Activated naive CD8-positive, alpha-beta T cell treated with anti-CD3 and anti-CD28 coated beads, Interleukin-2, amount 50 U/mL, for 24 hours (primary cell): Measurements from ENCODE around the gene GRIK4.

Experiments used
- ATAC-seq: fragments of 150-1000 bp; cut with Tn5 transposase; one replicate; pipeline ENCODE4 v1.10.0; 2021
- DNase-seq: peaks from one replicate; pipeline ENCODE4 v3.0.0; 2021
- H3K27ac Mint-ChIP-seq: one replicate; pipeline ENCODE4 v1.8.0; 2021; ENCODE audit warnings: mild to moderate bottlenecking, mixed read lengths
- H3K27me3 Mint-ChIP-seq: one replicate; pipeline ENCODE4 v1.8.0; 2021; ENCODE audit warnings: mixed read lengths
- H3K36me3 Mint-ChIP-seq: one replicate; pipeline ENCODE4 v1.8.0; 2021; ENCODE audit warnings: low read depth, mixed read lengths
- H3K4me1 Mint-ChIP-seq: one replicate; pipeline ENCODE4 v1.8.0; 2021; ENCODE audit warnings: mixed read lengths
- H3K4me3 Mint-ChIP-seq: one replicate; pipeline ENCODE4 v1.8.0; 2021; ENCODE audit warnings: mild to moderate bottlenecking, moderate library complexity, mixed read lengths
- H3K9me3 Mint-ChIP-seq: one replicate; pipeline ENCODE4 v1.8.0; 2021; ENCODE audit warnings: mixed read lengths

GRIK4 gene

GRCh38 chr11:120907971-120908370 lies 396.4 kb downstream of the GRIK4 start:
- Mint-ChIP-seq H3K36me3 (no peaks in the 10 kb centered on the region), H3K27ac (no peak overlapping the region), H3K4me3 (no peak overlapping the region), H3K27me3 (peaks cover 12% of the 10 kb centered on the region), H3K4me1 (no peaks in the 10 kb centered on the region), H3K9me3 (no peaks in the 10 kb centered on the region)
- ATAC-seq = no peak
- no peak for DNase-seq

- DNase-seq = no peak
- H3K4me1 Mint-ChIP-seq = no peaks in the 10 kb centered on the region
- H3K9me3 Mint-ChIP-seq = no peaks in the 10 kb centered on the region
- H3K27me3 Mint-ChIP-seq = peaks cover 12% of the 10 kb centered on the region
- ATAC-seq = peak; percentile 31
- no peak overlapping the region for H3K27ac Mint-ChIP-seq
- H3K4me3 Mint-ChIP-seq = no peak overlapping the region
- no peaks in the 10 kb centered on the region for H3K36me3 Mint-ChIP-seq
Measured at GRCh38 chr11:120908461-120909181, 397.1 kb downstream of the GRIK4 start.

- ATAC-seq (no peak), DNase-seq (no peak)
- no peaks in the 10 kb centered on the region for H3K36me3 Mint-ChIP-seq
- H3K27me3 Mint-ChIP-seq = peaks cover 15% of the 10 kb centered on the region
- no peak overlapping the region for H3K27ac Mint-ChIP-seq
- H3K4me1 Mint-ChIP-seq = no peaks in the 10 kb centered on the region
- H3K4me3 Mint-ChIP-seq = no peak overlapping the region
- no peaks in the 10 kb centered on the region for H3K9me3 Mint-ChIP-seq
Measured at GRCh38 chr11:120909676-120910416, 398.3 kb downstream of the GRIK4 start.

- Mint-ChIP-seq H3K36me3 (no peaks in the 10 kb centered on the region), H3K9me3 (no peaks in the 10 kb centered on the region), H3K27me3 (peaks cover 15% of the 10 kb centered on the region), H3K4me1 (no peaks in the 10 kb centered on the region), H3K27ac (no peak overlapping the region), H3K4me3 (no peak overlapping the region)
- ATAC-seq = no peak
- DNase-seq = no peak
Measured at GRCh38 chr11:120911943-120912342, 400.4 kb downstream of the GRIK4 start.

- H3K27me3 Mint-ChIP-seq = peaks cover 14% of the 10 kb centered on the region
- H3K4me1 Mint-ChIP-seq = no peaks in the 10 kb centered on the region
- H3K27ac Mint-ChIP-seq = no peak overlapping the region
- no peaks in the 10 kb centered on the region for H3K9me3 Mint-ChIP-seq
- H3K36me3 Mint-ChIP-seq = no peaks in the 10 kb centered on the region
- ATAC-seq (no peak), DNase-seq (no peak)
- no peak overlapping the region for H3K4me3 Mint-ChIP-seq
Measured at GRCh38 chr11:120912504-120912903, 401.0 kb downstream of the GRIK4 start.

GRCh38 chr11:120912915-120913314 lies 401.4 kb downstream of the GRIK4 start:
- H3K27me3 Mint-ChIP-seq = peaks cover 12% of the 10 kb centered on the region
- no peaks in the 10 kb centered on the region for H3K4me1 Mint-ChIP-seq
- no peak overlapping the region for H3K4me3 Mint-ChIP-seq
- no peaks in the 10 kb centered on the region for H3K9me3 Mint-ChIP-seq
- no peak overlapping the region for H3K27ac Mint-ChIP-seq
- DNase-seq = no peak
- no peak for ATAC-seq
- no peaks in the 10 kb centered on the region for H3K36me3 Mint-ChIP-seq

GRCh38 chr11:120914021-120914420 lies 402.5 kb downstream of the GRIK4 start:
- Mint-ChIP-seq H3K4me1 (no peaks in the 10 kb centered on the region), H3K9me3 (no peaks in the 10 kb centered on the region), H3K27ac (no peak overlapping the region), H3K36me3 (no peaks in the 10 kb centered on the region), H3K27me3 (peaks cover 12% of the 10 kb centered on the region), H3K4me3 (no peak overlapping the region)
- ATAC-seq (no peak), DNase-seq (no peak)

GRCh38 chr11:120914601-120915000 lies 403.1 kb downstream of the GRIK4 start:
- Mint-ChIP-seq H3K36me3 (no peaks in the 10 kb centered on the region), H3K27ac (no peak overlapping the region), H3K9me3 (no peaks in the 10 kb centered on the region), H3K4me1 (no peaks in the 10 kb centered on the region), H3K27me3 (peaks cover 12% of the 10 kb centered on the region), H3K4me3 (no peak overlapping the region)
- ATAC-seq = no peak
- DNase-seq = no peak

GRCh38 chr11:120917559-120918239 lies 406.2 kb downstream of the GRIK4 start:
- Mint-ChIP-seq H3K27me3 (peaks cover 2% of the 10 kb centered on the region), H3K27ac (no peak overlapping the region), H3K36me3 (no peaks in the 10 kb centered on the region), H3K4me1 (no peaks in the 10 kb centered on the region), H3K9me3 (no peaks in the 10 kb centered on the region), H3K4me3 (no peak overlapping the region)
- no peak for DNase-seq
- ATAC-seq = no peak

- Mint-ChIP-seq H3K9me3 (no peaks in the 10 kb centered on the region), H3K4me1 (no peaks in the 10 kb centered on the region), H3K27ac (no peak overlapping the region), H3K4me3 (no peak overlapping the region), H3K36me3 (no peaks in the 10 kb centered on the region), H3K27me3 (peaks cover 2% of the 10 kb centered on the region)
- no peak for DNase-seq
- ATAC-seq = no peak
Measured at GRCh38 chr11:120918257-120918656, 406.7 kb downstream of the GRIK4 start.

- H3K4me3 Mint-ChIP-seq = no peak overlapping the region
- no peak overlapping the region for H3K27ac Mint-ChIP-seq
- H3K9me3 Mint-ChIP-seq = no peaks in the 10 kb centered on the region
- H3K4me1 Mint-ChIP-seq = no peaks in the 10 kb centered on the region
- ATAC-seq (no peak), DNase-seq (no peak)
- H3K27me3 Mint-ChIP-seq = peaks cover 2% of the 10 kb centered on the region
- no peaks in the 10 kb centered on the region for H3K36me3 Mint-ChIP-seq
Measured at GRCh38 chr11:120919045-120919444, 407.5 kb downstream of the GRIK4 start.

- ATAC-seq (no peak), DNase-seq (no peak)
- H3K27me3 Mint-ChIP-seq = peaks cover under 1% of the 10 kb centered on the region
- H3K36me3 Mint-ChIP-seq = no peaks in the 10 kb centered on the region
- no peak overlapping the region for H3K4me3 Mint-ChIP-seq
- no peak overlapping the region for H3K27ac Mint-ChIP-seq
- no peaks in the 10 kb centered on the region for H3K4me1 Mint-ChIP-seq
- H3K9me3 Mint-ChIP-seq = no peaks in the 10 kb centered on the region
Measured at GRCh38 chr11:120919566-120919965, 408.0 kb downstream of the GRIK4 start.

- Mint-ChIP-seq H3K9me3 (no peaks in the 10 kb centered on the region), H3K4me1 (no peaks in the 10 kb centered on the region), H3K36me3 (no peaks in the 10 kb centered on the region), H3K27me3 (no peaks in the 10 kb centered on the region), H3K4me3 (no peak overlapping the region), H3K27ac (no peak overlapping the region)
- ATAC-seq = no peak
- no peak for DNase-seq
Measured at GRCh38 chr11:120923866-120924508, 412.4 kb downstream of the GRIK4 start.

GRCh38 chr11:120925944-120926343 lies 414.4 kb downstream of the GRIK4 start:
- no peak for ATAC-seq
- Mint-ChIP-seq H3K4me1 (no peaks in the 10 kb centered on the region), H3K27ac (no peak overlapping the region), H3K4me3 (no peak overlapping the region), H3K9me3 (no peaks in the 10 kb centered on the region), H3K27me3 (no peaks in the 10 kb centered on the region), H3K36me3 (no peaks in the 10 kb centered on the region)
- DNase-seq = no peak
